GM21619 (cell line): ENCODE data around the gene UBFD1.
"Not testable (repeated sequence)": the region's sequence is repeated elsewhere in the genome, so short reads cannot be mapped to it uniquely, and the experiment has no call there.

Experiments
- ATAC-seq: cut with Tn5 transposase; IDR thresholded peaks from one replicate; pipeline ENCODE4 v1.9.1; 2021; ENCODE audit not compliant: unreplicated experiment

Gene UBFD1

DNA sequence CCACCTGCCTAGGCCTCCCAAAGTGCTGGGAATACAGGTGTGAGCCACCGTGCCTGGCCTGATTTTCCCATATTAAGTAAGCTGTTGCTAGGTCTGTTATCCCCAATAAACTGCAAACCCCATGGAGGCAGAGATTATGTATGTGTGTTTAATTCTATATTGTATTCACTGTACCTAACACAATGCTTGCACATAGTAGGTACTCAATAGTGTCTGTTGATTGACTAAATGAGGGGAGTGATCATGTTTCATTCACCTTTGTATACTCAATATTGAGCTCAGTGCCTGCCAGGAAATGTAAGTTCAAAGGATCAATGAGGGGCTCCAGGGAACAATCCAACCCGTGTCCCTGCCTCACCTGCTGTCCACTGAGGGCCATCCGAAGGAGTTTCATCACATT is 32.6 kb upstream of the UBFD1 start:
- ATAC-seq = no peak

DNA sequence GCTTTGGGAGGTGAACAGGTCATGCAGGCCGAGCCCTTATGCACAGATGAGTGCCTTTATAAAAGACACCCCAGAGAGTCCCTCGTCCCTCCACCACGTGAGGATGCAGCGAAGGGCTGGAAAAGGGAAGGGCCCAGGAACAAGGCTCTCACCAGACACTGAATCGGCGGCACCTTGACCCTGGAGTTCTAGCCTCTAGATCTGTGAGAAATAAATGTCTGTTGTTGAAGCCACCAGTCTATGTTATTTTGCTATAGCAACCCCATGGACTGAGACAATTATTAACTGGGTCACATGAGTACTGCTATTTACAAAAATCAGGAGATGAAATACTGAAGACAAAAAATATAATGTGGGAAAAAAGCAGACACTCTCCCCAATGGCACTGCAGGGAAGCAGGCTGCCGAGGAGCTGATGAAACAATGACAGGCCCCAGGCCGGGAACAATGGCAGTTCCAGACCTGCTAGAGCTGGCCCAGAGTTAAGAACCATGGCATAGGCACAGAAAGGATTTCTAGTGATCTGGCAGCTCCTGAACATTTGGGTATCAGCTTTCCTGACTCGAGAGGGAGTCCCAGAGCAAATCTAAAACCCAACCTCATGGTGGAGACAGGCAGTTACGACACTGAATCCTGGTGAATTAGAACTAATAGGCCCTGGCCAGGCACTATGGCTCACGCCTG is 29.4 kb upstream of the UBFD1 start:
- ATAC-seq = no peak

DNA sequence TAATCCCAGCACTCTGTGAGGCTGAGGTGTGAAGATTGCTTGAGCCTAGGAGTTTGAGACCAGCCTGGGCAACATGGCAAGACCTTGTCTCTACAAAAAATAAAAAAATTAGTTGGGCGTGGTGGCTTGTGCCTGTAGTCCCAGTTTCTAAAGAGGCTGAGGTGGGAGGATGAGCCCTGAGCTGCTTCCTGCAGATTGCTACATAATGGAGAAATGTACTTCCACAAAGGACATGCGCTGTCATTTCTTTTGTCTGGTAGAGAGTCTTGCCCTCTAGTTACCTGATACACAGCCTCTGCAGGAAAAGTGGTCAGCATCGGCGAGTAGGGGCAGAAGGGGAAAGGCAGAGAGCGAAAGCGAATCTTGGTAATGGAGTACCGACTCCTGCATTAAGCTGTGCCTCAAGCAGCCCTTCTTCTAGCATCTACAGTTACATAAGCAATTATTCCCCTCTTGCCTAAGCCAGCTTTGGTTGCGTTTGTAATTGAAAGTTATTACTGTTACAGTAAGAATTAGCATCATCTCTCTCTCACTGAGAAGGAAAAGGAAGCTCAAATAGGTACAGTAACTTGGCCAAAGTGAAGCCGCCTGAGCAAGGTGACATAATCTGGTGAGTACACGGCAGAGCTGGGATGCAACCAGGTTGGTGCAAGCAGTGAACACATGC is 28.8 kb upstream of the UBFD1 start:
- ATAC-seq = no peak

DNA sequence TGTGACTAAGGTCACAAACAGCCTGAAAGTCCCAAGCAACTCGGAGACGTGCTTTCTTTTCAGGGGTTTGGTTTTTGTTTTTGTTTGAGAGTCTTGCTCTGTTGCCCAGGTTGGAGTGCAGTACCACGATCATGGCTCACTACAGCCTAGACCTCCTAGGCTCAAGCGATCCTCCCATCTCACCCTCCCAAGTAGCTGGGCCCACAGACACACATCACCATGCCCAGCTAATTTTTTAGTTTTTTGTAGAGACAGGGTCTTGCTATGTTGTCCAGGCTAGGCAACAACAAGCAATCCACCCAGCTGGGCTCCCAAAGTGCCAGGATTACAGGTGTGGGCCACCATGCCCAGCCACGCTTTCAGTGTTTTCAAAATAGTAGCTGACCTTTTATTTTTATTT is 27.5 kb upstream of the UBFD1 start:
- ATAC-seq = no peak

DNA sequence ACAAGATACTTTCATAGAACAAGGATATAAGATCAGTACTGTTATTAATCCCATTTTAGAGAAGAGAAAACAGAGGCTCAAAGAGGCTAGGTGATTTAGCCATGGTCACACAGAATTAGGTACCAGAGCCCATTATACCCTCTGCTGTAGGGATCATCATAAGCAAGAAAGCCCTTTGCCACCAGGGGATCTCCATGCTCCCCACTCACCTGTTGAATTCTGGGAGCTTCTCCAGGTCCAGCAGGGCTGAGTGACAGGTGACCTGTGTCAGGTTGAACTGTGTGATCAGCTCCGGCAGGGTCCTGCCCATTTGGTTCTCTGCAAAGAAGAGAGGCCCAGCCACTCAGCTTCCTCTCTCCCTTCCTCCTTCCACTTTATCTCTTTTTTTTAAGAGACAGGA is 25.1 kb upstream of the UBFD1 start:
- no peak for ATAC-seq

DNA sequence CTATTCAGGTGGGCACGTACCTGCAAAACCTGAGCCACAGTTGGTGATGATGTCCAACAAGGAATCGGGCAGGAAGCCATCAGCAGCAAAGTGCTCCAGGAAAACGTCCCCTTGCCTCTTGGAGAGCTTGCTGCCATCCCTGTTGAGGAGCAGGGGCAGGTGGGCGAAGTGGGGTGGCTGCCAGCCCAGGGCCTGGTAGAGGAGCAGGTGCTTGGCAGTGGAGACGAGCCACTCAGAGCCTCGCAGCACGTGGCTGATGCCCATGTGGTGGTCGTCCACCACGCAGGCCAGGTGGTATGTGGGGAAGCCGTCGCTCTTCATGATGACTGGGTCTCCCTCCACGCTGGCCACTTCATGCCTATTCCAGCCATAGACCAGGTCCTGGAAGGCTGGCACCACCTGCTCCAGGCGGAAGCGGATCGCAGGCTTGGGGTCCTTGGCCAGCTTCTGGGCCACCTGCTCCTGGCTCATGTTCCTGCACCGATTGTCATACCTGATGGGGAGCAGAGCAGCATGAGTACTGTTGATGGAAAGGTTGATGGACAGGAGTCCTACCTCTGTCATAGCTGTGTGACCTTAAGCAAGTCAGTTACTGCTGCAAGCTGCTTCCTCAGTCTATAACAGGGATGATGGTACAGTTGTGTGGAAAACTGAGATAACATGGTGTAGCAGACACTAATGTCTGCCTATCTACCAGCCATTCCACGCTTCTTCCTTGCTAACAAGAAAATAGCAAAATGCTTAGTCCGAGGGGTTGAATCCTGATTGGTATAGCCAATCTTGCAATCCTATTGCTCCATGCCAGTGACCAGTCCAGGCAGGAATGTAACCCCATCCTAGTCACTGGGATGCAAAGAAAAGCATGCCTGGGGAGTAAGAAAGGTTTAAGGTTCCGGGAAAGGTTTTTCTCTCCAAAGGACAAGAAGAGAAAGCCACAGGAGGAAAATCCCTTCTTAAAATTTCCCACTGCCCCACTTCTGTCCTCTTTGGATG is 22.4 kb upstream of the UBFD1 start:
- ATAC-seq = no peak

DNA sequence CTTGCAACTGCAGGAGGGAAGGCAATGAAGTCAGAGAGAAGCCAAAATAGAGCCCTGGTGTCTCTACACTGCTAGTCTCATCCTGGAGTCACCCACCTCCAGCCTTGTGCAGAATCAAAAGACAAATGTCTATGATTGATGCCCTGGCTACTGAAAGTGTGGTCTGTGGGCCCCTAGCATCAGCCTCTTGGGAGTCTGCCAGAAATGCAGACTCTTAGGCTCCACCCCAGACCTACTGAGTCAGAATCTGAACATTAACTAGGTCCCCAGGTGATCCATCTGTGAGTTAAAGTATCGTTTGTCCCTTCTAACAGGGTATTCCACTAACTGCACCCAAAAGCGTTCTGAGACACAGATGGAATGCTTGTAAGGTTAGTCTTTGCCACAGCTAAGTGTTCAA is 21.6 kb upstream of the UBFD1 start:
- ATAC-seq = no peak

DNA sequence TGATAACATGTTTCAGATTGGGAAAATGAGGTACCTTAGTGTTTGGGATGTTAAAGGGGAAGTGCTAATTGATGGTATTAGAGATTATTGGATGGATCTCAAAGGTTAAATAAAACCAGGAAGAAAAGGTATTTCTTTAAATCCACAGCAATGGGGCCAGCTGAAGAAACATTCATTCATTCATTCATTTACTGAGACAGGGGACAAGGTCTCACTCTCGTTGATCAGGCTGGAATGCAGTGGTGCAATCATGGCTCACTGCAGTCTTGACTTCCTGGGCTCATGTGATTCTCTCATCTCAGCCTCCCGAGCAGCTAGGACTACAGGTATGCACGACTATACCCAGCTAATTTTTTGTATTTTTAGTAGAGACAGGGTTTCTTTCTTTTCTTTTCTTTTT is 20.1 kb upstream of the UBFD1 start:
- no peak for ATAC-seq

DNA sequence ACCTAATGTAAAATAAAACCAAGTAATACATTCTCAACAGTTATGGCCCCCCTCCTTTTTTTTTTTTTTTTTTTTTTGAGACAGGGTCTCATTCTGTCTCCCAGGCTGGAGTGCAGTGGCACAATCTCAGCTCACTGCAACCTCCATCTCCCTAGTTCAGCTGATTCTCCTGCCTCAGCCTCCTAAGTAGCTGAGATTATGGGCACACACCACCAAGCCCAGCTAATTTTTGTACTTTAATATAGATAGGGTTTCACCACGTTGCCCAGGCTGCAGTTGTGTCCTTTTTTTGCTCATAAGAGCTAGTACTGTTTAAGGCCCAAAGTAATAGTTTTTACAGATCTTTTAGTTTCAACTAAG is 18.6 kb upstream of the UBFD1 start:
- ATAC-seq = no peak

DNA sequence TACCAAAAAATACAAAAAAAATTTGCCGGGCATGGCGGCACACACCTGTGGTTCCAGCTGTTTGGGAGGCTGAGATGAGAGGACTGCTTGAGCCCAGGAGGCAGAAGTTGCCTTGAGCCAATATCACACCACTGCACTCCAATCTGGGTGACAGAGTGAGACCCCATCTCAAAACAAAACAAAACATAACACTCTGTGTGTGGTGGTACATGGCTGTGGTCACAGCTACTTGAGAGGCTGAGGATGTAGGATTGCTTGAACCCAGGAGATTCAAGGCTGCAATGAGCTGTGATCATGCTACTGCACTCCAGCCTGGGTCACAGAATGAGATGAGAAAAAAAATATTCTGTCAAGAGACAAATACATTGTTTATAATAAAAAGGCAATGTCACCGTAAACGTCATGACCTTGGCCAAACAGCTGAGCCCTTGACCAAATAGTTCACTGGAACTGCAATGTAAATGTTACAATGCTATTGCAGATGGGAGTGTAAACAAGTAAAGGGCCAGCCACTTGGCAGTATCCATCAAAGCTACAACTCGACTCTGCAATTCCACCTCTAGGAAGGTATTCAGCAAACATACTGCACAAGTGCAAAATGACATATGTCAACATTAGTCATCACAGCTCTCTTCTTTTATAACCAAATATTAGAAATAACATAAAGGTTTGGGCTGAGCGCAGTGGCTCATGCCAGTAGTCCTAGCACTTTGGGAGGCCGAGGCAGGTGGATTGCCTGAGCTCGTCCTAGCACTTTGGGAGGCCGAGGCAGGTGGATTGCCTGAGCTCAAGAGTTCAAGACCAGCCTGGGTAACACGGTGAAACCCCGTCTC is 17.3 kb upstream of the UBFD1 start:
- ATAC-seq = no peak

DNA sequence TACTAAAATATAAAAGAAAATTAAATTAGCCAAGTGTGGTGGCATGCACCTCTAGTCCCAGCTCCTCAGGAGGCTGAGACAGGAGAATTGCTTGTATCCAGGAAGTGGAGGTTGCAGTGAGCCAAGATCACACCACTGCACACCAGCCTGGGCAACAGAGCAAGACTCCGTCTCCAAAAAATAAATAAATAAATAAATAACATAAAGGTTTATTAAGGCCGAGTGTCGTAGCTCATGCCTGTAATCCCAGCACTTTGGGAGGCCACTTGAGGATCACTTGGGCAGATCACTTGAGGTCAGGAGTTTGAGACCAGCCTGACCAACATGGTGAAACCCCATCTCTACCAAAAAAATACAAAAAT is 16.7 kb upstream of the UBFD1 start:
- ATAC-seq = not testable (repeated sequence)

DNA sequence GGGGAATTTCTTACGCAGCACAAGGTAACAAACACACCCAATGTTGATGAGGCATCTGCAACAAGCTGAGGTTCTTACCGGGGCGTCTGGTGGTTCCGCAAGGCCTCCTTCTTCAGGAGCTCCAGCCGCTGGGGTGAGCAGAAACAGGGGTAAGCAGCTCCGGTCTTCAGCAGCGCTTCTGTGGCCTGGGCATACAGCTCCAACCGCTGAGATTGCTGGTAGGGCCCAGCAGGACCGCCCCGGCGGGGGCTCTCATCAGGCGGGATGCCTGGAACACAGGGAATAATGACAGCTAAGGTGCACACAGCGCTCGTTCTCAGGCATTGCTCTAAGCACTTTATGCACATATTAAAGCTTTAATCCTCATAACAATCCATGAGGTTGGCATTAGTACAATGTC is 13.1 kb upstream of the UBFD1 start:
- ATAC-seq = no peak

DNA sequence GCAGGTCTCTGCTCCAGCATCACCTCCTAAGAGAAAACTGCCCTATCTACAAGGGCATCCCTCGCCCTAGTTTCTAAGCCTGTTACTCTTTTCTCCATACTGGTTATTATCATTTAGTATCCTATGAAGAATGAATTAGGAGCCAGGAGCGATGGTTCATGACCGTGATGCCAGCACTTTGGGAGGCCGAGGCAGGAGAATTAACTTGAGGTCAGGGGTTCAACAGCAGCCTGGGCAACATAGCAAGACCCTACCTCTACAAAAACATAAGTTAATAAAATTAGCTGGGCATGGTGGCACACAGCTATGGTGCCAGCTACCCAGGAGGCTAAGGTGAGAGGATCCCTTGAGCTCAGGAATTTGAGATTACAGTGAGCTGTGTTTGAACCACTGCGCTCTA is 7.6 kb upstream of the UBFD1 start:
- no peak for ATAC-seq

DNA sequence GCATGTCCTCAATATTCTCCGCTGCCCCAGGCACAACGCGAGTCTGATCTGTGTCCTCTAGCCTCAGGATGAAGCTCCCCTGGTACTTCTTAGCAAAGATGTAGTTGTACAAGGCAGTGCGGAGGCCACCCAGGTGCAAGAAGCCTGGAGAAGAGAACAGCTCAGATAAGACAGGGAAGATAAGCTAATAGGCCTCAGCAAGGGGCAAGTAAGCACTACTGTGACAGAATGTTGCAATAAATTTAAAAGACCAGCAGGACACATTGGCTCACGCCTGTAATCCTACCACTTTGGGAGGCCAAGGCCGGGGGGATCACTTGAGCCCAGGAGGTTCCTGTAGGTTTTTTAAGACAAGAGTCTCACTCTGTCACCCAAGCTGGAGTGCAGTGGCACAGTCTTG is 5.4 kb upstream of the UBFD1 start:
- ATAC-seq = no peak

DNA sequence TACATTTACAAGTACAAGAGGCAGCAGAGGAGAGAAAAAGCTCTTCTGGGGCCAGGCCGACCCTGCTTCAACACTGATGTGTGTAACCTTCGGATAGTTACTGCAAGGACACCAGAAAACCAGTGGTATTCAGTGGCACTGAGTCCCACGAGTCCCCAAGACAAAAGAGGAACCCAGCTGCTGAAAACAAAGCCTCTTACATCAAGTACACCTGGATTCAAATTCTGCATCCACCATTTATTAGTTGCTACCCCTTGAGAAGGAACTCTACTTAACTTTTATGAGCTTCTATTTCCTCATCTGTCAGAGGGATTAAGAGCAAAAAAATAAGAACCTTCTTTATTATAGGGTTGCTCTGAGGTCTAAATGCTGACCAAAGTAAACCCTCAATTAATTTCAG is 3.0 kb upstream of the UBFD1 start:
- no peak for ATAC-seq

DNA sequence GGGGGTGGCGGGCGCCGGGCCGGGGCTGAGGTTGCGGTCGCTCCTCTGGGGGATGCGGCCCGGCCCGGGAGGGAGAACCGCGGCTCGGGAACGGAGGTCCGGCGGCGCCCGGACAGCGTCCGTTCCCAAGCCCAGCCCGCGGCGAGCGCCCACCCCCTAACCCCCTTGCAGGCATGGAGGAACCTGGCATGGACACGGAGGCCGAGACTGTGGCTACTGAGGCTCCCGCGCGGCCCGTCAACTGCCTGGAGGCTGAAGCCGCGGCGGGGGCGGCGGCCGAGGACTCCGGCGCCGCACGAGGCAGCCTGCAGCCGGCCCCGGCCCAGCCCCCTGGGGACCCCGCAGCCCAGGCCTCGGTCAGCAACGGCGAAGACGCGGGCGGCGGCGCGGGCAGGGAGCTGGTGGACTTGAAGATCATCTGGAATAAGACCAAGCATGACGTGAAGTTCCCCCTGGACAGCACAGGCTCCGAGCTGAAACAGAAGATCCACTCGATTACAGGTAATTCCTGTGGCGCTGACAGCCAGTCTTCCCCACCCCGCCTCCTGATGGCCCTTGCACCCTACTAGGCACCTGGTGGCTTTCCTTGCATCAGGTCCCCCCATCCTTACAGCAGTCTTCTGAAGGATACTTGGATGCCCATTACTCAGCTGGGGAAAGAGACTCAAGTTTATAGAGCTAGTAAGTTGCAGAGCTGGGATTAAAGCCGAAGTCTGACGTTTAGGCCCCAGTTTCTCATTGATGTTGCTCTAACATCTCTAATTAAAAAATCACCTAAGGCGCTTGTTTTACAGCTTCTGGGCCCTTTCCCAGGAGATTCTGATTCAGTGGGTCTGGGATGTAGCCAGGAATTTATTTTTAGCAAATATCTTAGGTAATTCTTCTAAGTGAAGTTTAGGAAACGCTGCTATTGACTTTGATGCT is 514 bp downstream of the UBFD1 start:
- ATAC-seq = peak; percentile 8

DNA sequence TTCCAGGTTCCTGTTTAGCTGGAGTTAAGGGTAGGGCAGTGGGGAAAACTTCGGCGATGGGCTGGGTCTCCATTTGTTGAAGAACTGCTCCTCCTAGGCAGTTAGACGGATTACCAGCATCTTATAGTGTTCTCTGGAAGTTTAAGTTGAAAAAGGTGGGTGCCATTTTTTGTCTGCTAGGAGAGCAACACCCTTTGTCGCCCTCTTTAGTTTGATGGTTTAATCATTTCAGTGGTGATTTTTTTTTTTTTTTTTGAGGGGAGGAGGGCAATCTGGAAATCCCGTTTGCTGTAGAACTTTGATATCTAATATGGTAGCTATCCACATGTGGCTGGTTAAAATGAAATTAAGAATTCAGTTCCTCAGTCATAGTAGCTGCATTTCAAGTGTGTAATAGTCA is 4.1 kb downstream of the UBFD1 start:
- ATAC-seq = no peak

DNA sequence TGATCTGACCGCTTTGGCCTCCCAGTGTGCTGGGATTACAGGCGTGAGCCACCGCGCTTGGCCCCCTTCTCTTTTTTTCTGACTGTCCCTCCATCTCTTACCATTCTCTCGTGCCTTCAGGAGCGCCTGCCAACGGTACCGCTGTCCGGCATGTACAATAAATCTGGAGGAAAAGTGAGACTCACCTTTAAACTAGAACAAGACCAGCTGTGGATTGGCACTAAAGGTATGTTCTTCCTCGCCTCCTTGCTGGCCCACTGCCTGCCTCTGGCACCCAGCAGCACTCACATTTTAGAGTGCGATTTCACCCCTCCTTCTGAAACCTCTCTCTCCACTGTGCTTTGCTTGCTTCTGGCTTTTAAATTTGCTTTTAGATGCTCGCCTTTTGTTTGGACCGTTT is 5.0 kb downstream of the UBFD1 start:
- ATAC-seq = no peak

DNA sequence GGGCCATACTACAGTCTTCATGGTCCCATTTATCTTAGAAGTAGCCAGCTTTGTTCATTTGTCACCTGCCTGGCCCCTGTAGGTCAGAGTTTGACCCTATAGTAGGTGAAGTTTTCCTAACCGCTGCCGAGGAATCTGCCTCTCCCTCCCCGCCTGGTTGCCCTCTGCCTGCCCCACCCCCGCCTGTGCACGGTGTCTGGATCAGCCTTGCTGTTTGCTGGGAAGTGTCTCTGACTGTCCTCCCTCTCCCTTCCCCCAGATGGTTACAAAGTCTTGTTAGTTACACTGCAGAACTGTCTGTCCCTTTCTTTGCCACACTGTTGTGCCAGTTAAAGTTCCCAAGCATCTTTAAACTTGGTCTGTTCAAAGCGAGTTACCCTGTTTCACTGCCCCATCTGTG is 5.7 kb downstream of the UBFD1 start:
- ATAC-seq = no peak
